Midbrain (tissue), 1 donor: ENCODE data around the gene MAML1.

Source experiments
- DNase-seq: peaks from one replicate; lab custom pipeline; 2025; lab: John Stamatoyannopoulos, UW

MAML1 gene

GRCh38 chr5:179793468-179794139 is 61.0 kb downstream of the MAML1 start, which contains the start of gene LTC4S:
LTC4S (plus strand) TSS chr5:179793986; CDS start chr5:179794081, 95 bp downstream.
- peak; percentile 55 for DNase-seq

GRCh38 chr5:179794171-179794570 is 61.5 kb downstream of the MAML1 start:
- DNase-seq, result no peak

- no peak for DNase-seq
These were observed 62.0 kb downstream of the MAML1 start for GRCh38 chr5:179794575-179794974.

GRCh38 chr5:179795049-179795862 is 62.6 kb downstream of the MAML1 start:
- no peak for DNase-seq

GRCh38 chr5:179795863-179796833 is 63.5 kb downstream of the MAML1 start:
- DNase-seq, result peak; percentile 78

GRCh38 chr5:179796877-179797608 is 64.4 kb downstream of the MAML1 start:
- DNase-seq, result no peak

- DNase-seq, result no peak
These were observed 65.1 kb downstream of the MAML1 start for GRCh38 chr5:179797741-179798140.

- DNase-seq, result no peak
These were observed 65.6 kb downstream of the MAML1 start for GRCh38 chr5:179798144-179798770.

- DNase-seq, result no peak
These were observed 66.4 kb downstream of the MAML1 start for GRCh38 chr5:179798771-179799643.

- DNase-seq, result no peak
These were observed 67.0 kb downstream of the MAML1 start for GRCh38 chr5:179799644-179799973.

GRCh38 chr5:179800071-179800695 is 67.6 kb downstream of the MAML1 start:
- DNase-seq, result no peak

GRCh38 chr5:179800696-179801201 is 68.1 kb downstream of the MAML1 start:
- DNase-seq, result no peak

GRCh38 chr5:179801304-179802206 is 68.9 kb downstream of the MAML1 start:
- DNase-seq, result peak; percentile 36

GRCh38 chr5:179802207-179802883 is 69.7 kb downstream of the MAML1 start:
- DNase-seq, result no peak

- DNase-seq, result no peak
These were observed 70.4 kb downstream of the MAML1 start for GRCh38 chr5:179802950-179803562.

- DNase-seq, result no peak
These were observed 71.3 kb downstream of the MAML1 start for GRCh38 chr5:179803651-179804554.
